Measurements from ENCODE around the gene THUMPD3. TPM values are rescaled to one million over a fixed set of nuclear protein-coding genes. Genes with fewer than 3 reads are reported as not detected.

Gene THUMPD3
- total and polyA plus RNA-seq, 9 of the 15 experiments (the other 6 are each of a cell fraction or from before 2014, with no cell fraction given), result 58.3 to 132 (median 113) TPM

GRCh38 chr3:9386501-9387321 lies 23.9 kb downstream of the THUMPD3 start (continued):
- TF ChIP-seq ZNF318 (IDR thresholded peaks at IDR 0.05; ENCODE audit: borderline replicate concordance in 1 of 2, low read depth in 1 of 2), result no peak
- TF ChIP-seq HOXB6 (CRISPR knock-in tag; IDR thresholded peaks at IDR 0.05; ENCODE audit: borderline replicate concordance), result 0 out of 2 replicates have a peak, but pooled peaks have one; percentile 36
- TF ChIP-seq NR2F6 (CRISPR knock-in tag; IDR thresholded peaks at IDR 0.05), result no peak
- TF ChIP-seq TBP (optimal IDR thresholded peaks at IDR 0.05; ENCODE audit: low read depth, low read length), result no peak
- no peak for TF ChIP-seq MAX (CRISPR knock-in tag; IDR thresholded peaks at IDR 0.05)
- TF ChIP-seq MED1 (CRISPR knock-in tag; IDR thresholded peaks at IDR 0.05; ENCODE audit: borderline replicate concordance), result no peak
- TF ChIP-seq STAT5B (CRISPR knock-in tag; IDR thresholded peaks at IDR 0.05), result no peak
- no peak for TF ChIP-seq TSHZ1 (CRISPR knock-in tag; IDR thresholded peaks at IDR 0.05)
- TF ChIP-seq SIRT6 (IDR thresholded peaks at IDR 0.05; ENCODE audit: low read depth, low read length), result no peak
- TF ChIP-seq ZNF384 (IDR thresholded peaks at IDR 0.05; ENCODE audit: low read depth, low read length), result no peak
- TF ChIP-seq SMARCC2 (IDR thresholded peaks at IDR 0.05; ENCODE audit: low read depth), result no peak
- no peak for TF ChIP-seq ZBTB33 (CRISPR knock-in tag; IDR thresholded peaks at IDR 0.05)
